GM10847 (cell line): Measurements from ENCODE around the gene LACRT.

Experiments
- POLR2A ChIP-seq: IDR thresholded peaks from 2 replicates; pipeline ENCODE4 v1.6.1; 2011; ENCODE audit not compliant: insufficient read length; ENCODE audit errors: extremely low read depth

Gene LACRT, protein sequence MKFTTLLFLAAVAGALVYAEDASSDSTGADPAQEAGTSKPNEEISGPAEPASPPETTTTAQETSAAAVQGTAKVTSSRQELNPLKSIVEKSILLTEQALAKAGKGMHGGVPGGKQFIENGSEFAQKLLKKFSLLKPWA

DNA sequence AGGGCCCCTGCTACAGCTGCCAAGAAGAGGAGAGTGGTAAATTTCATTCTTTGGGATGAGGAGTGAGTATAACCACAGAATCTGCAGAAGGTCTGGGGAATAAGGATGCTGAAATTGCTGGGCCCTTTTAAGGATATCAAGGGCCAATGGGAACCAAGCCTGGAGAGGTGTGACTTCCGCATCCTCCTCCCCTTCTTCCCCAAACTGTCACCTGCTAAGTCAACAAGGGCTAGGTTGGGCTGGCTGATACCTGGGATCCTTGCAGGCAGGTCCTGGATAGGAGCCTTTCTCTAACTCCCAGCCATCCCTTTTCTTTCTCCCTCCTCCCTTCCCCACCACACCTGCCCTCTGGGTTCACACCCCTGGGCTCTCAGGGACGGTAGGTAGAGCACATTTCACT is at the start of gene LACRT:
Gene LACRT (minus strand): TSS at position 101 of the 400 bp plus-strand sequence. CDS start 54 bp downstream, at position 47.
- TF ChIP-seq POLR2A: no peak

DNA sequence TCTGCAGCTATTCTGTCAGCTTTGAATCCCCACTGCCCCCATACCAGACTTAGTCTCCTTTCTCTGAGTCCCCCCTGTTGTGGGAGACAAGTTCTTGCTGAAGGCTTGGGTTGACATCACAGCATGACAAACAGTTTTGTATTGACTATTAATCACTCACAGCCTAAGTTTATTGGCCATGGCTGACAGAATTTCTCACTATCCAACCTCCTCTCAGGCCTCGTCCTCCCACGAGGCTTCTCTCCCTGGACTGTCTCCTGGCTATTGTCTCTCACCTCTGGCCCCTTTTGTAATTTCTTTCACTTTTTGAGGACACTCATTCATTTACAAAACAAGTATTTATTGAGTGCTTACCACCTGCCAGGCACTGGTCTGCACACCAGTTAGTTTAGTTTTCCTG is 48.7 kb upstream of the LACRT start:
- no peak for TF ChIP-seq POLR2A

DNA sequence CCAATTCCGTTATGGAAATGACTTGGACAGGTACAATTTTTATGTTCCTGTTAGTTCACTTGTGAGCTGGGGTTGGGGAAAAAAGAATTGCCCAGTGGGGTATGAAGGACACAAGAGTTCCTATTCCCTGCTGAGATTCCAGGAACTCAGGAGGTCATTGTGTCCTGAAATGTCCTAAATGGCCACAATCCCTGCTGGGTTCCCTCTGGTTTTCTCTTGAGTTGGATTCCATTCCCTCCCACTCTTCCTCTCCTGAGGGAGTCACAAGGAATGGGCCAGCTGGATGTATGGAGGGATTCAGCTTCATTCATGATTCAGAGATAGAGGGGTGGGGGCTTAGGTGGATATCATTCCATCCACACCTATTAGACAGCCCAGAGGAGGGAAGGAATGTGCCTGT is 48.0 kb upstream of the LACRT start:
- no peak for TF ChIP-seq POLR2A

DNA sequence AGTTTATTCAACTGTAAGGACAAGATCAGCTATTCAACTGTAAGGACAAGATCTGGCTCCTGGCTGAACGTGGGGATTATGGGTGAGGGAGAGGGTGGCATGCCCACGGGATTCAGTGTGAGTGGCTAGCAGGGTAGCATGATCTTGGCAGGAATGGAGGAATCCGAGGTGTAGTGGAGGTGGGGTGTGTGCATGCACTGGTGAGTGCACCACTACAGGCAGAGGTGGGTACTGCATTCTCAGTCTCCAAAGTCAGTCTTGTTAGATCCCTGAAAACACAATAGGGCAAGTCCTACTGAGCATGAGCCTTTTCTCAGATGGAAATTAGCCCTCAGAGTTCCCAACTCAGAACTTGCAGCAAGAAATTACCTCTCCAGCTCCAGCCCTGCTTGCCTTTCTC is 45.7 kb upstream of the LACRT start:
- no peak for TF ChIP-seq POLR2A

DNA sequence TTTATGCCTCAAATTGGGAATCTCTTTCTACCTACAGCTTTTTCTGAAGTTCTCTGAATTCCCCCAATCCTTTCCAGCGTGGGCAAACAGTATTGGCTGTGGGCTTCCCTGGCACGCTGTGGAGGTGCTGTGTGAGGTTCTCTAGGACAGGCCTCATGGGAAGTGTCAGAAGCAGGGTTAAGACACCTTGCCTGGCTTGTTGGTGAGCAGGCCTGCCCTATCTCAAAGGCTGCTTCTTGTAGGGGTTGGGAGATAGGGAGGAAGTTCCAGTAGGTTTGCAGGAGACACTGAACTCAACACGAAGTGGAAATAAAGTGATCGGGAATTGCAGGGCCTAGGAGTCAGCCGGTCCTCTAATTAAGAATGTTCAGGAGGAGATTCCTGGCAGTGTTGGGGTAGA is 43.4 kb upstream of the LACRT start:
- TF ChIP-seq POLR2A: no peak

DNA sequence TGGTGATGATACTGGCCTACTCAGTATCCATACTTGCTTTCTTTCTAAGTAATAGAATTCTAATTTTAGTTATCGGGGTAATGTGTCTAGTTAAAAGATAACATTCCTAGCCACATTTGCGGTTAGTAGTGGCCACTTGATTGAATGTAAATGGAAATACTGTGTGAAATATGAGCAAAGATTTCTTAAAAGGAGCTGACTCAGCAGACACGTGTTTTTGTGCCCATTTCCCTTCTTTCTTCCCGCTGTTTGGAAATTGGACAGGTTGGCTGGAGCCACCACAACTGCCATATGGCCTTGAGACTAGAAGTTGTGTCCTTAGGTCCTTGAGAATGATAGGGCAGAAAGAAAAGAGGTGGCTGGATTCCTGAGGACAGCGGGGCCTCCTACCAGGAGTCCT is 33.2 kb upstream of the LACRT start:
- TF ChIP-seq POLR2A: no peak

DNA sequence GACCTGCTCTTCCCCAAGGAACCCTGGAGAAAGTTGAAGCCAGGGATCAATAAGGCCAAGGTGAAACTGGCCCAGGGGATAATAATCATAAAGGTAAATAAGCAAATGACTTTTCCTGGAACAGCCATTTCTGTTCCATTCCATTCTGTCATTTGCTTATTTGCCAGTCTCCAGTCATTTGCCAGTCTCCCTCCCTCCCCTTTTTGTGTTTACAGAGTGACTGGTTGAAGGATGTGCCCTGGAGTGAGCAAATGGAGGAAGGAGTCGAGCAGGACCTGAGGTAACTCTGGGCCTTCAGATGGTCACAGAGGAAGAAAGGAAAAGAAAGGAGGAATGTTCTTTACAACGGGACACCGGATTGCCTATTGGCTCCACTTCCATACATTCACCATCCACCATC is 31.3 kb upstream of the LACRT start:
- no peak for TF ChIP-seq POLR2A

DNA sequence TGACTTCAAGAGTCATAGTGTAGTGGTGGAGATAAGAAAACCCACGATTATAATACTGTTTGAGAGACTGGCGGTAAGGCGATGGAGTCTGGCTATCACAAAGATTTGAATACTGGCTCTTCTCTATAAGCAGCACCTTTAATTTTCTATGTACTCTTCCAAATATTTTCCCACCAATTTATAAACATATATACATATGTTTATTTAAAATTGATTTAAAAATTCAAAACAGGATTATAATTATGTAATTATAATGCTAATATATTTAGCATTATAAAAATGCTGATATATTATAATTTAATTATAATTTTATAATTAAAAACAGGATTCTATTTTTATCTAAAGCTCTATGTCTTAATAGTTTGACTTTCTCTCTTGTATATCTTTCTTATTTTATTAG is 28.9 kb upstream of the LACRT start:
- TF ChIP-seq POLR2A: no peak

DNA sequence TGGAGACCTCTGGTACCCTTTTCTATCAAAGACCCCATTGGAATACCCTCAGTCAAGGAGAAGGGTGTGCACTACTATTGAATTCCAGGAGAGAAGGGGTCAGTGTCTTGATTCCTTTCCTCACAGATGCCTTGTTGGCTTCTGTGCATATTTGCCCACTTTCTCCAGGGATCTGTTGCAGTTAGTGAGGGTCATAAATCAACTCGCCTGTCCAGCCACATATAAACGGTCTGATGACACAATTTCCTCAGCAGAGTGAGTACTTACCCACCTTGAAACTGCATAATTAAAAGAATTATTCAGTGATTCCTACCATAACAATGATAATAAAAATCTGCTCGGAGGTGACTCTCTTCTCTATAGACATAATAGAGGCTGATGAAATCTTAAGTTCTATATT is 27.3 kb upstream of the LACRT start:
- TF ChIP-seq POLR2A: no peak

DNA sequence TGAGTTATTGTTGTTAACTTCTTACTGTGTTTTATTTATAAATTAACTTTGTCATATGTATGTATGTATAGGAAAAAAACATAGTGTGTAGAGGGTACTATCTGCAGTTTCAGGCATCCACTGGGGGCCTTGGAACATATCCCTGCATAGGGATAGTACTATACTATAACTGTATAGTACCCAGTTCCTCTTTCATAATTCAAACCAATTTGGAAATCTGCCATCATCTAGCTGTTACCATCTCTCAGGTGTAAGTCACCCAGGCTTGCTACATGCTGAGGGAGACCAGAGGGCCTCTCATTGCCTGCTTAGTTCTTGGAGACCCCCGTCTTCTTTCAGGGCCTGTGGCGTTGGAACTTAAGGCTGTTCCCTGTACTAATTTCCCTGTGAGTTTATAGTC is 26.4 kb upstream of the LACRT start:
- TF ChIP-seq POLR2A: no peak

DNA sequence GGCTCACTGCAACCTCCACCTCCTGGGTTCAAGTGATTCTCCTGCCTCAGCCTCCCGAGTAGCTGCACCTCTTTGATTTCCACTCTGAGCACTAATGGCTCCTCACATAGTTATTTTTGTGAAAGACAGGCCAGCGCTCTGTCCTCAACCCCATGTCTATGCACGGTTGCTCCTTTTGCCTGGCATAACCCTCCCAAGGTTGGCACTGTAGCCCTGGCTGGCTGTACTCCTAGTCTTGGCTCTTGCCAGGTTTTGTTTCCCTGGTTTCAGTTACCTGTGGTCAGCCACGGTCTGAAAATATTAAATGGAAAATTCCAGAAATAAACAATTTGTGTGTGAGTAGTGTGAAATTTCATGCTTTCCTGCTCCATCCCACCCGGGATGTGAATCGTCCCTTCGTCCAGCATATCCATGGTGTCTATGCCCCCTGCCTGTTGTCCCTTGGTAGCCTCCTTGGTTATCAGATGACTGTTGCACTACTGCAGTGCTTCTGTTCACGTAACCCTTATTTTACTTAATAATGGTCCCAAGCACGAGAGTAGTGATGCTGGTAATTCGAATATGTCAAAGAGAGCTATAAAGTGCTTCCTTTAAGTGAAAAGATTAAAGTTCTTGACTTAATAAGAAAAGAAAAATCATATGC is 25.7 kb upstream of the LACRT start:
- TF ChIP-seq POLR2A: no peak

DNA sequence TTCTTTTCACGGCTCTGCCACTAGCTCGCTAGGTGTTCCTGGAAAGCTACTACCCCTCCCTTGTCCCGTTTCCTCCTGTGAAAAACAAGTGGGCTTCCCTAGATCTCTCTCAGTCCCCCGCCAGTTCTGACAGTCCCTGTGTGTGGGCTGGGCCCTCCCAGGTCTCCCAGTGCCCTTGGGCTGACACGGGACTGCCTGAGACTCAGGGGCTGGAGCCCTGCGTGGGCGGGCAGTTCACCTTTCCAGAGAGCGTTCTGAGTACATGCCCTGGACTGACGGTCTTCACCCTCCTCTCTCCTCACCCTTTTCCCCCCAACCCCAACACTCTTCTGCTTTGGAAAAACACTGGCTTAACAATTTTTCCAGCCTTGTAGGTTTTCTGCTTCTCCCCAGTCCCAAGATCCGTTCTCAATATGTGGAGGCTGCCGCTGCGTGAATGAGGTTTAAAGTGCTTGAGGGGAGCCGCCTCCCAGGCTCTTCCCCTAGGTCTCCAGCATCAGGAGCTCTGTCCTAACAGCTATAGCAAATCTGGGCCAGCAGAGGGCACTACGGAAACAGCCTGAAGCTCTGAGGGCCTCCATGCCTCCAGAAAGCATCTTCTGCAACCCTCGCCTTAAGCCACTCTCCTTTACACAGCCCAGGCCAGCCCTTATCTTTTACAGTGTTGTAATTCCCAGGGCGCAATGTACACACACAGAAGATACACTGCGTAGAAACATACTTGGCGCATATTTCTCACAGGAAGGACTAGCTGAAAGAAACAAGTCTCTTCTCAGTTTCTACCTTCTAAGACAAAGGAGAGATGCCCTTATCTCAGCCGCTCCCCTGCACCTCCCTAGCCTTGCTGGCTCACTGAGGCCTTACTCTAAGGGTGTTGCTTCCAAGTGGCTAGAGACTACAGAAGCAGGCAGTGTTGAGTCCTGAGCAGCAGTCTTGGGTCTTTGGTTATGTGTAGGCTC is 23.9 kb upstream of the LACRT start:
- no peak for TF ChIP-seq POLR2A

DNA sequence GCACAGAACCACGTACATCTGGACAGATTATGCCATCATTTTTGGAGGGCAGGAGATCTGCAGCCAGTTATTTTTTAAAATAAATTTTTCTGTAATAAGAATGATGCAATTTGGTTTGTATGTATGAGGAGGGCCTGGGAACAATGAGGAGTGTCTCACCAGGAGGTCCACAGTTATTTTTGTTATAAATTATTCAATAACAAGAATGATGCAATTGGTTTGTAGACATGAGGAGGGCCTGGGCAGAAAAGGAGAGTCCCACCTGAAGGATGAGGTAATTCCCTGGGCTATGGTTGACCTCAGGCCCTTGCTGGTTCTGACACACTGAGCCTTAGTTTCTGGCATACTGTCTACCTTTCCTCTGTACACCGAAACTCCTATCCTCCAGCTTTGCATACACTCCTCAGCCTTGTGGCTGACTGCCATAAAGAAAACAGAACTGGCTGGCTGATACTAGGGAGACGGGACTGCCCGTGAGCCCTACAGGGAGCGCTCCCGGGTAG is 22.5 kb upstream of the LACRT start:
- no peak for TF ChIP-seq POLR2A

DNA sequence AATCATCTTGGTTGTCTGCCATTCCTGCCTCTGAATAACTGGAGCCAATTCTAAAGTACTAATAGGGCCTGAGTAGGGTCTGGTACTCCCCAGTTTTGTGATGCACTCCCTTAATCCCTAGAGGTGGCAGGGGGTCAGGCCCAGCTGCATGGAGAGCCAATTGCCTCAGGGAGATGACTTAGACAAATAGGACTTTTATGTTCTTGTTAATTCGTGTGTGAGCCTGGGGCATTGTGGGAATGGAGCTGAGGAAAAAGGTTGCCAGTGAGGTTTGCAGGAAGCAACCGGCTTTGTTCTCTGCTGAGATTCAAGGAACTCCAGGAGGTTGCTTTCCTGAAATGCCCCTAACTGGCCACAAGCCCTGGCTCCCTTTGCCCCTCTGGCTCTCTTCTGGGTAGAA is 20.2 kb upstream of the LACRT start:
- TF ChIP-seq POLR2A: no peak

DNA sequence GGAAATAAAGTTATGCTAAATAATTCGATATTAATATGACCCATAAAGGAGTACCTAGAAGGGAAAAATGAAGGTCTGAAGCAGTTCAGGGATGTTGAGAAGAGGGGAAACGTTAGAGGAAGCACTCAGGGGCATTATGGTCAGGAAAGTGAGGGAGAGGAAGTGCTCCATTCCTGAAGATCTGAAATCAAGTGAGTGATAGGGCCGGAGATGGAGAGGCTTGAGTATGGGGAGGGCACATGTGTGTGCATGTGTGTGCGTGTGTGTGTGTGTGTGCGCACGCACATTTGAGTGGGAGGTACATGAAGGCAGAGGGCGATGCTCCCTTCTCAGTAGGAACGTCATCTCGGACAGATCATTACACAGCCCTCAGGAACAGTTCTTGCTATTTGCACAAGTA is 18.3 kb upstream of the LACRT start:
- TF ChIP-seq POLR2A: no peak

DNA sequence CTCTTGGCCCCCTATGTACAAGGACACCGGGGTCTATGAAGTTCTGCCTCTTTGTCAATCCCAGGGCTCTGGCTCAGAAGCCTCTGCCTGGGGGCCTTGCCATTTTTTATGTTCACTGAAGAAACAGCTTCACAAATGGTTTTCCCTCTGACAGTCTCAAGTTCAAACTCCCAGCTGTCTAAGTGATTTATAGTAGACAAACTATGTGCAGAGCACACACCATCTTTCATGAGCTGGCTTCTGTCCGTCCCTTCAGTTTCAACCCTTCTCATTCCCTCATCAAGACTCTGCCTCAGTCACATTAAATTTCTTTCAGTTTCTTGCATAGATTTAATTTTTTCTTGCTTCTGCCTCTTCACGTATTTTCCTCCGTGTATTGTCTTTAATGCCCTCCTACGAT is 16.2 kb upstream of the LACRT start:
- no peak for TF ChIP-seq POLR2A
